Measurements from ENCODE around the gene KLHL30. TPM values are rescaled to one million over a fixed set of nuclear protein-coding genes. Genes with fewer than 3 reads are reported as not detected.

Gene KLHL30
- polyA plus RNA-seq, 1 donor (not counting 4 experiments of a cell fraction or from before 2014, with no cell fraction given), result not detected

DNA sequence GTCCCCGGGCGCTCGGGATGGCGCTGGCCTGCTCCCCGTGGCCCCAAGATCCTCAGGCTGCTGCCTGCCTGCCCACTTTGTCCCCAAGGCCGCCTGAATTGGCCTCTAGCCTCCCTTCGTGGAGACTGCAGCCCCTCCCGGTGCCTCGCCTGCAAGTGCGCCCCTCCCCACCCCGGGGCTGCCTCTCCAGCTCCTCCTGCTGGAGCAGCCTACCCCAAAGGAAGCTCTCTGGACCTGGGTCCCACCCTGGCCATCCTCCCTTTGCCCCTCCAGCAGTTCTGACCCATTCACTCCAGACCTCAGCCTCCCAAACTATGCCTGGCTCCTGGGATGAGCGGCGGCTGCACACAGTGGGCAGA lies 32.1 kb upstream of the KLHL30 start:
- Histone ChIP-seq H3K9me1 (ENCODE audit: control insufficient read depth, extremely low read depth, insufficient read depth, low read length) (no peaks in the 10 kb centered on the region), H3K4me3 (ENCODE audit: control insufficient read depth in 2 of 3, extremely low read depth in 1 of 3, insufficient read depth in 2 of 3, low read depth in 1 of 3, low read length in 3 of 3) (no peak overlapping the region), H3K9me3 (ENCODE audit: control insufficient read depth, low read depth, low read length) (no peaks in the 10 kb centered on the region), H3K36me3 (ENCODE audit: control insufficient read depth in 2 of 2, extremely low read depth in 1 of 2, insufficient read depth in 2 of 2, low read length in 2 of 2) (no peaks in the 10 kb centered on the region), H3K79me2 (ENCODE audit: control insufficient read depth, insufficient read depth, low read length) (no peaks in the 10 kb centered on the region), H3K4me1 (ENCODE audit: control insufficient read depth, extremely low read depth, insufficient read depth, low read length) (no peaks in the 10 kb centered on the region), H3K9ac (ENCODE audit: control insufficient read depth, extremely low read depth, insufficient read depth, low read length) (no peak overlapping the region), H2AFZ (ENCODE audit: control insufficient read depth, low read length) (no peak overlapping the region), H3K4me2 (ENCODE audit: control insufficient read depth, extremely low read depth, insufficient read depth, low read depth, low read length) (no peak overlapping the region), H4K20me1 (ENCODE audit: control insufficient read depth, extremely low read depth, insufficient read depth, low read length) (no peaks in the 10 kb centered on the region), H3K27ac (ENCODE audit: control insufficient read depth, insufficient read depth, low read length) (no peak overlapping the region), H3K27me3 (ENCODE audit: control insufficient read depth, extremely low read depth, insufficient read depth, low read length) (no peaks in the 10 kb centered on the region)
- dilution Hi-C loops (cut with MboI; ENCODE audit: extremely low pct_ligation_motif_present, low sequenced_read_pairs), result no loop called here
- FAIRE-seq (no peak), DNase-seq (ENCODE audit: low read depth, low spot score) (no peak)
- TF ChIP-seq CTCF (optimal IDR thresholded peaks at IDR 0.05 in 1 of 3, IDR thresholded peaks at IDR 0.05 in 1 of 3, conservative IDR thresholded peaks at IDR 0.05 in 1 of 3; ENCODE audit: extremely low read depth in 1 of 3, insufficient read depth in 2 of 3, low read length in 3 of 3) (no peak), EZH2 (IDR thresholded peaks at IDR 0.05; ENCODE audit: low read length) (no peak)

DNA sequence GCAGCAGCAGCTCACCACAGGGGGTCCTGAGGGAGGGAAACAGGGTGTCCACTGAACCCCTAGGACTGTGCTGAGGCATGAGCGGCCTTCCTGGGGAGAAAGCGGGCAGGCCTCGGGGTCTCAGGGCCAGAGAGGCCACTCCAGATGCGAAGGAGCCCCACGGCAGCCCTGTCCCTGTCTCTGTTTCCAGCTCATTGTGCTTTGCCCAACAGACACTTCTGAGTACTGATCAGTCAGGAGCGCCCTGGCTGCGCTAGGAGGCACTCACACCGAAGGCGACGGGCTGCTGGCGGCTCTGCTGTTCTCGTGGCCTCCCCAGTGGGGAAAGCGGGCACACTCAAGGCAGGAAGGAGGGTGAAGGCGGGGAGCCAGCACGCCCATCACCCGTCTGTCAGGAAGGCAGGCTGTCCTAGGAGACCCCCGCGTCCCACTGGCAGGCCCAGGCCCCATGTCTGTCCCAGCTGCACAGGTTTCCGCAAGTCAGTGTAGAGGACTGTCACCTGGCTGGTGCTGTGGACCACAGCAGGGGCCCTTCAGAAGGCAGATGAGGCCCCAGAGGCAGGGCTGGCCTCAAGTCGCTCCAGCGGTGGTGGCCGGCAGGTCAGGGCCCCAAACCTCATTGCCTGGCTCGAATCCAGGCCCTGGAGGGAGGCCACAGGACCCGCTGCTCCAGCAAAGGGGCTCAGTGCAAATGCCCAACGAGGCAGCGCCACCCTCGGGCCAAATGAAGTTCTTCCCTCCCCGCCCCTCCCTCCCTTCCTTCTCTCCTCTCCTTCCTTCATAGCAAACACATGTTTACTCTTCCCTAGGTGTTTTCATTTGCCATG lies 31.6 kb upstream of the KLHL30 start:
- no peaks in the 10 kb centered on the region for H3K79me2 ChIP-seq (ENCODE audit: control insufficient read depth, insufficient read depth, low read length)
- H3K9me3 ChIP-seq (ENCODE audit: control insufficient read depth, low read depth, low read length), result no peaks in the 10 kb centered on the region
- H3K9me1 ChIP-seq (ENCODE audit: control insufficient read depth, extremely low read depth, insufficient read depth, low read length), result no peaks in the 10 kb centered on the region
- H3K27ac ChIP-seq (ENCODE audit: control insufficient read depth, insufficient read depth, low read length), result no peak overlapping the region
- no peak overlapping the region for H2AFZ ChIP-seq (ENCODE audit: control insufficient read depth, low read length)
- H3K9ac ChIP-seq (ENCODE audit: control insufficient read depth, extremely low read depth, insufficient read depth, low read length), result no peak overlapping the region
- no peaks in the 10 kb centered on the region for H3K27me3 ChIP-seq (ENCODE audit: control insufficient read depth, extremely low read depth, insufficient read depth, low read length)
- H3K36me3 ChIP-seq (ENCODE audit: control insufficient read depth in 2 of 2, extremely low read depth in 1 of 2, insufficient read depth in 2 of 2, low read length in 2 of 2), result no peaks in the 10 kb centered on the region
- H4K20me1 ChIP-seq (ENCODE audit: control insufficient read depth, extremely low read depth, insufficient read depth, low read length), result no peaks in the 10 kb centered on the region
- dilution Hi-C loops (cut with MboI; ENCODE audit: extremely low pct_ligation_motif_present, low sequenced_read_pairs), result no loop called here
- peak in 2 of 3 experiments; percentile 32 to 42 for TF ChIP-seq CTCF (optimal IDR thresholded peaks at IDR 0.05 in 1 of 3, IDR thresholded peaks at IDR 0.05 in 1 of 3, conservative IDR thresholded peaks at IDR 0.05 in 1 of 3; ENCODE audit: extremely low read depth in 1 of 3, insufficient read depth in 2 of 3, low read length in 3 of 3)
- no peak for TF ChIP-seq EZH2 (IDR thresholded peaks at IDR 0.05; ENCODE audit: low read length)
- no peak overlapping the region for H3K4me2 ChIP-seq (ENCODE audit: control insufficient read depth, extremely low read depth, insufficient read depth, low read depth, low read length)
- no peaks in the 10 kb centered on the region for H3K4me1 ChIP-seq (ENCODE audit: control insufficient read depth, extremely low read depth, insufficient read depth, low read length)
- no peak overlapping the region for H3K4me3 ChIP-seq (ENCODE audit: control insufficient read depth in 2 of 3, extremely low read depth in 1 of 3, insufficient read depth in 2 of 3, low read depth in 1 of 3, low read length in 3 of 3)
- DNase-seq (ENCODE audit: low read depth, low spot score) (no peak), FAIRE-seq (no peak)
